Measurements from ENCODE around the gene MCF2L2.

The MCF2L2 gene

GRCh38 chr3:183142199-183142598 is 286.2 kb downstream of the MCF2L2 start:
- Histone ChIP-seq H3K79me2 (ENCODE audit: control insufficient read depth, insufficient read depth, low read length, unreplicated experiment) (no peaks in the 10 kb centered on the region), H3K4me1 (ENCODE audit: control insufficient read depth, insufficient read depth, low read length, unreplicated experiment) (peaks cover 7% of the 10 kb centered on the region), H3K36me3 (ENCODE audit: insufficient read depth, low read length) (no peaks in the 10 kb centered on the region), H3K27ac (ENCODE audit: low read depth, low read length) (no peak overlapping the region), H2AFZ (ENCODE audit: low read length, unreplicated experiment) (peak overlapping the region; percentile 32), H3K27me3 (ENCODE audit: insufficient read depth, low read length) (no peaks in the 10 kb centered on the region), H3K4me3 (ENCODE audit: low read depth, low read length) (no peak overlapping the region)

GRCh38 chr3:183134844-183135243 is 293.6 kb downstream of the MCF2L2 start:
- H2AFZ ChIP-seq (ENCODE audit: low read length, unreplicated experiment) = no peak overlapping the region
- H3K4me1 ChIP-seq (ENCODE audit: control insufficient read depth, insufficient read depth, low read length, unreplicated experiment) = peaks cover 21% of the 10 kb centered on the region
- no peak overlapping the region for H3K4me3 ChIP-seq (ENCODE audit: low read depth, low read length)
- no peak overlapping the region for H3K27ac ChIP-seq (ENCODE audit: low read depth, low read length)
- H3K79me2 ChIP-seq (ENCODE audit: control insufficient read depth, insufficient read depth, low read length, unreplicated experiment) = no peaks in the 10 kb centered on the region
- no peaks in the 10 kb centered on the region for H3K27me3 ChIP-seq (ENCODE audit: insufficient read depth, low read length)
- no peaks in the 10 kb centered on the region for H3K36me3 ChIP-seq (ENCODE audit: insufficient read depth, low read length)

GRCh38 chr3:183132409-183132808 is 296.0 kb downstream of the MCF2L2 start:
- Histone ChIP-seq H3K36me3 (ENCODE audit: insufficient read depth, low read length) (no peaks in the 10 kb centered on the region; the same call in 1 of the 2 replicates), H3K27me3 (ENCODE audit: insufficient read depth, low read length) (no peaks in the 10 kb centered on the region), H3K27ac (ENCODE audit: low read depth, low read length) (peak overlapping the region; percentile 72), H3K4me3 (ENCODE audit: low read depth, low read length) (no peak overlapping the region), H3K79me2 (ENCODE audit: control insufficient read depth, insufficient read depth, low read length, unreplicated experiment) (no peaks in the 10 kb centered on the region), H2AFZ (ENCODE audit: low read length, unreplicated experiment) (peak overlapping the region; percentile 16), H3K4me1 (ENCODE audit: control insufficient read depth, insufficient read depth, low read length, unreplicated experiment) (peaks cover 21% of the 10 kb centered on the region)

- H3K27ac ChIP-seq (ENCODE audit: low read depth, low read length) = peak overlapping the region; percentile 72
- peaks cover 21% of the 10 kb centered on the region for H3K4me1 ChIP-seq (ENCODE audit: control insufficient read depth, insufficient read depth, low read length, unreplicated experiment)
- no peaks in the 10 kb centered on the region for H3K79me2 ChIP-seq (ENCODE audit: control insufficient read depth, insufficient read depth, low read length, unreplicated experiment)
Observed at GRCh38 chr3:183131735-183132134, 296.7 kb downstream of the MCF2L2 start.

GRCh38 chr3:183131186-183131725 is 297.2 kb downstream of the MCF2L2 start:
- no peak overlapping the region for H3K4me3 ChIP-seq (ENCODE audit: low read depth, low read length)
- H2AFZ ChIP-seq (ENCODE audit: low read length, unreplicated experiment) = peak overlapping the region; percentile 37
- H3K4me1 ChIP-seq (ENCODE audit: control insufficient read depth, insufficient read depth, low read length, unreplicated experiment) = peaks cover 21% of the 10 kb centered on the region
- H3K27me3 ChIP-seq (ENCODE audit: insufficient read depth, low read length) = no peaks in the 10 kb centered on the region
- H3K79me2 ChIP-seq (ENCODE audit: control insufficient read depth, insufficient read depth, low read length, unreplicated experiment) = no peaks in the 10 kb centered on the region
- H3K36me3 ChIP-seq (ENCODE audit: insufficient read depth, low read length) = no peaks in the 10 kb centered on the region; the same call in 1 of the 2 replicates
- H3K27ac ChIP-seq (ENCODE audit: low read depth, low read length) = peak overlapping the region; percentile 72

More at GRCh38 chr3:183131735-183132134, 296.7 kb downstream of the MCF2L2 start:
- Histone ChIP-seq H3K36me3 (ENCODE audit: insufficient read depth, low read length) (no peaks in the 10 kb centered on the region; the same call in 1 of the 2 replicates), H2AFZ (ENCODE audit: low read length, unreplicated experiment) (peak overlapping the region; percentile 44), H3K27me3 (ENCODE audit: insufficient read depth, low read length) (no peaks in the 10 kb centered on the region), H3K4me3 (ENCODE audit: low read depth, low read length) (no peak overlapping the region)

- H3K4me3 ChIP-seq (ENCODE audit: low read depth, low read length) = no peak overlapping the region
- peaks cover 21% of the 10 kb centered on the region for H3K4me1 ChIP-seq (ENCODE audit: control insufficient read depth, insufficient read depth, low read length, unreplicated experiment)
- no peak overlapping the region for H2AFZ ChIP-seq (ENCODE audit: low read length, unreplicated experiment)
- H3K27me3 ChIP-seq (ENCODE audit: insufficient read depth, low read length) = no peaks in the 10 kb centered on the region
- no peaks in the 10 kb centered on the region; the same call in 1 of the 2 replicates for H3K36me3 ChIP-seq (ENCODE audit: insufficient read depth, low read length)
- H3K79me2 ChIP-seq (ENCODE audit: control insufficient read depth, insufficient read depth, low read length, unreplicated experiment) = no peaks in the 10 kb centered on the region
- no peak overlapping the region for H3K27ac ChIP-seq (ENCODE audit: low read depth, low read length)
Observed at GRCh38 chr3:183129243-183129642, 299.2 kb downstream of the MCF2L2 start.

GRCh38 chr3:183128709-183129108 is 299.7 kb downstream of the MCF2L2 start:
- no peaks in the 10 kb centered on the region for H3K27me3 ChIP-seq (ENCODE audit: insufficient read depth, low read length)
- no peak overlapping the region for H3K4me3 ChIP-seq (ENCODE audit: low read depth, low read length)
- 0 out of 2 replicates have a peak overlapping the region, but pooled peaks have one; percentile 9 for H3K27ac ChIP-seq (ENCODE audit: low read depth, low read length)
- no peaks in the 10 kb centered on the region; the same call in 1 of the 2 replicates for H3K36me3 ChIP-seq (ENCODE audit: insufficient read depth, low read length)
- no peaks in the 10 kb centered on the region for H3K79me2 ChIP-seq (ENCODE audit: control insufficient read depth, insufficient read depth, low read length, unreplicated experiment)
- H3K4me1 ChIP-seq (ENCODE audit: control insufficient read depth, insufficient read depth, low read length, unreplicated experiment) = peaks cover 26% of the 10 kb centered on the region
- H2AFZ ChIP-seq (ENCODE audit: low read length, unreplicated experiment) = no peak overlapping the region

Data from ACC112 (cell line).